ENCODE results near the gene KAZN. TPM values are rescaled to one million over a fixed set of nuclear protein-coding genes. Genes with fewer than 3 reads are reported as not detected.

KAZN gene
- total RNA-seq, 1 donor from 2014 or later = 9.4 TPM

- DNase-seq (ENCODE audit: low read depth) (no peak), FAIRE-seq (no peak)
- no peak overlapping the region for H3K4me2 ChIP-seq (ENCODE audit: low read length)
- Mint-ChIP-seq H3K9me3 (ENCODE audit: unreplicated experiment) (no peaks in the 10 kb centered on the region), H3K27me3 (ENCODE audit: low read depth, unreplicated experiment) (peaks cover 34% of the 10 kb centered on the region), H3K36me3 (ENCODE audit: low read depth, unreplicated experiment) (no peaks in the 10 kb centered on the region), H3K27ac (ENCODE audit: unreplicated experiment) (no peak overlapping the region), H3K4me1 (ENCODE audit: low read depth, unreplicated experiment) (no peaks in the 10 kb centered on the region), H3K4me3 (ENCODE audit: unreplicated experiment) (no peak overlapping the region)
- no peaks in the 10 kb centered on the region for H3K9me3 ChIP-seq (ENCODE audit: insufficient read depth, low read depth, low read length)
- no peaks in the 10 kb centered on the region for H3K79me2 ChIP-seq (ENCODE audit: insufficient read depth, low read length)
- no peaks in the 10 kb centered on the region for H4K20me1 ChIP-seq (ENCODE audit: insufficient read depth, low read length)
- H3K9ac ChIP-seq (ENCODE audit: low read length) = no peak overlapping the region
- H3K4me1 ChIP-seq (ENCODE audit: insufficient read depth, low read length) = no peaks in the 10 kb centered on the region
- no peak for TF ChIP-seq CTCF (IDR thresholded peaks at IDR 0.05; ENCODE audit: insufficient read depth, low read depth, low read length)
- H3K36me3 ChIP-seq (ENCODE audit: insufficient read depth, low read length) = no peaks in the 10 kb centered on the region
- no peak overlapping the region for H3K27ac ChIP-seq (ENCODE audit: low read depth, low read length)
- H3K27me3 ChIP-seq (ENCODE audit: insufficient read depth, low read length) = peaks cover 4% of the 10 kb centered on the region
- H3K4me3 ChIP-seq (ENCODE audit: insufficient read depth, low read depth, low read length) = no peak overlapping the region
- H2AFZ ChIP-seq (ENCODE audit: low read depth, low read length) = no peak overlapping the region
Observed at GRCh38 chr1:14555091-14555490, 43.4 kb upstream of the KAZN start.

GRCh38 chr1:14561014-14561693, 37.3 kb upstream of the KAZN start:
- Histone ChIP-seq H3K4me1 (ENCODE audit: insufficient read depth, low read length) (no peaks in the 10 kb centered on the region), H3K9me3 (ENCODE audit: insufficient read depth, low read depth, low read length) (no peaks in the 10 kb centered on the region), H3K79me2 (ENCODE audit: insufficient read depth, low read length) (no peaks in the 10 kb centered on the region), H3K27ac (ENCODE audit: low read depth, low read length) (no peak overlapping the region), H3K4me2 (ENCODE audit: low read length) (no peak overlapping the region), H3K27me3 (ENCODE audit: insufficient read depth, low read length) (no peaks in the 10 kb centered on the region), H3K36me3 (ENCODE audit: insufficient read depth, low read length) (no peaks in the 10 kb centered on the region), H3K9ac (ENCODE audit: low read length) (no peak overlapping the region), H2AFZ (ENCODE audit: low read depth, low read length) (no peak overlapping the region), H4K20me1 (ENCODE audit: insufficient read depth, low read length) (no peaks in the 10 kb centered on the region), H3K4me3 (ENCODE audit: insufficient read depth, low read depth, low read length) (no peak overlapping the region)
- Mint-ChIP-seq H3K27me3 (ENCODE audit: low read depth, unreplicated experiment) (peaks cover 10% of the 10 kb centered on the region), H3K4me1 (ENCODE audit: low read depth, unreplicated experiment) (no peaks in the 10 kb centered on the region), H3K36me3 (ENCODE audit: low read depth, unreplicated experiment) (no peaks in the 10 kb centered on the region), H3K9me3 (ENCODE audit: unreplicated experiment) (peaks cover 5% of the 10 kb centered on the region), H3K4me3 (ENCODE audit: unreplicated experiment) (no peak overlapping the region), H3K27ac (ENCODE audit: unreplicated experiment) (no peak overlapping the region)
- FAIRE-seq (no peak), DNase-seq (ENCODE audit: low read depth) (peak; percentile 22)
- no peak for TF ChIP-seq CTCF (IDR thresholded peaks at IDR 0.05; ENCODE audit: insufficient read depth, low read depth, low read length)

GRCh38 chr1:14565090-14565489, 33.4 kb upstream of the KAZN start:
- H3K27ac ChIP-seq (ENCODE audit: low read depth, low read length) = no peak overlapping the region
- no peak for DNase-seq (ENCODE audit: low read depth)
- no peaks in the 10 kb centered on the region for H3K27me3 ChIP-seq (ENCODE audit: insufficient read depth, low read length)
- H3K79me2 ChIP-seq (ENCODE audit: insufficient read depth, low read length) = no peaks in the 10 kb centered on the region
- H3K9me3 Mint-ChIP-seq (ENCODE audit: unreplicated experiment) = peaks cover 15% of the 10 kb centered on the region
- H3K4me2 ChIP-seq (ENCODE audit: low read length) = no peak overlapping the region
- no peak overlapping the region for H3K4me3 Mint-ChIP-seq (ENCODE audit: unreplicated experiment)
- H3K27ac Mint-ChIP-seq (ENCODE audit: unreplicated experiment) = no peak overlapping the region
- peaks cover 2% of the 10 kb centered on the region for H3K9me3 ChIP-seq (ENCODE audit: insufficient read depth, low read depth, low read length)
- no peak for TF ChIP-seq CTCF (IDR thresholded peaks at IDR 0.05; ENCODE audit: insufficient read depth, low read depth, low read length)
- TF ChIP-seq EZH2 (IDR thresholded peaks at IDR 0.05; ENCODE audit: insufficient read depth, low read length) = no peak
- no peaks in the 10 kb centered on the region for H3K4me1 Mint-ChIP-seq (ENCODE audit: low read depth, unreplicated experiment)
- peaks cover 2% of the 10 kb centered on the region for H3K27me3 Mint-ChIP-seq (ENCODE audit: low read depth, unreplicated experiment)
- no peak overlapping the region for H2AFZ ChIP-seq (ENCODE audit: low read depth, low read length)
- no peaks in the 10 kb centered on the region for H3K36me3 Mint-ChIP-seq (ENCODE audit: low read depth, unreplicated experiment)
- H3K36me3 ChIP-seq (ENCODE audit: insufficient read depth, low read length) = no peaks in the 10 kb centered on the region
- H4K20me1 ChIP-seq (ENCODE audit: insufficient read depth, low read length) = no peaks in the 10 kb centered on the region
- no peaks in the 10 kb centered on the region for H3K4me1 ChIP-seq (ENCODE audit: insufficient read depth, low read length)
- H3K4me3 ChIP-seq (ENCODE audit: insufficient read depth, low read depth, low read length) = no peak overlapping the region
- H3K9ac ChIP-seq (ENCODE audit: low read length) = no peak overlapping the region
- no peak for FAIRE-seq
